A549 treated with CpdA at 1 μM for 4 hours (cell line): ENCODE results near the gene UBE2E1. TPM values are rescaled to one million over a fixed set of nuclear protein-coding genes. Genes with fewer than 3 reads are reported as not detected.

Experiments
- total RNA-seq: library from RNA; stranded (reverse); fragments of 200-300 nt; extraction: Qiagen RNA extraction; gene quantifications from 5 replicates; pipeline ENCODE4 v1.2.3, GENCODE V29; 2022; ENCODE audit warnings: low read depth

UBE2E1 gene
- total RNA-seq = 84.9 to 105 TPM (median 96.6 TPM) in 5 replicates

DNA sequence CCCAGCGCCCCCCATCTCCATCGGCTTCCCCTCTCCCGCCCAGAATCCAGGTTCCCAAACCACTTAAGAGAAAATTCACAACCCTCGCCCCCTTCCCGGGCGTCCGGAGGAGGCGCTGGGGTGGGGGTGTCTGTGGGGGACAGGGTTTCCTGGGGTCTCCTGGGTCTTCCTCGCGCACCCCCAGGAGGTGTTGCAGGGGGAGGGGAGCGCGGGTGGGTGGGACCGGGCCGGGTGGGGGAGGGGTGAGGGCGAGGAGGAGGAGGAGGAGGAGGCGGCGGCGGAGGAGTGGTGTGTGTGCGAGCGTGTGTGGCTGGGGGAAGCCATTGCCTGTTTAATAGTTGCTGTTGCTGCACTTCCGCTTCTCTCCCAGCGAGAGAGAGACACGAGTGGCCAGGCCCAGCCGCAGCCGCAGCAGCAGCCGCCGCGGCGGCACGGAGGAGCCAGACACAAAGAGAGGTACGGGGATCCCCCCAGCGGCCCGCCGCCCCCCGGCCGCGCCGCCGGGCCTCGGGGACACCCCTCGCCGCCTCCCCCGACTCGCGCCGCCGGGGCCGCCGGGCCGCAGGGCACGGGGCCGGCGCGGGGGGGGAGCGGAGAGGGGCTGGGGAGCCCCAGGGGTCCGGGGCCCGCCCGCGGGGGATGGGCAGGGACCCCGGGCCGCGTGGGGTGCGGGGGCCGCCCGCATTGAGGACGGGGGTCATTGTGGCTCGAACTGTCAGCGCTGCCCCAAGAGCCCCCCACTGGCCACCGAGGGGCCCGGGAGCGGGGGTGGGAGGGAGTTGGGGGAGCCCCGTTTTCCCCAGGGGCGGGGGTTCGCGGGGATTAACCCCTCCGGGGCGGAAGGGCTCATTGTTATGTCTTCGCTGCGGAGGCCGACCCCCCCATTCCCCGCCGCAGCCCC lies at the start of gene UBE2E1:
Gene UBE2E1, plus strand, starts transcription at position 323 of the 901 bp plus-strand sequence. CDS start 1,315 bp downstream, outside the sequence.

DNA sequence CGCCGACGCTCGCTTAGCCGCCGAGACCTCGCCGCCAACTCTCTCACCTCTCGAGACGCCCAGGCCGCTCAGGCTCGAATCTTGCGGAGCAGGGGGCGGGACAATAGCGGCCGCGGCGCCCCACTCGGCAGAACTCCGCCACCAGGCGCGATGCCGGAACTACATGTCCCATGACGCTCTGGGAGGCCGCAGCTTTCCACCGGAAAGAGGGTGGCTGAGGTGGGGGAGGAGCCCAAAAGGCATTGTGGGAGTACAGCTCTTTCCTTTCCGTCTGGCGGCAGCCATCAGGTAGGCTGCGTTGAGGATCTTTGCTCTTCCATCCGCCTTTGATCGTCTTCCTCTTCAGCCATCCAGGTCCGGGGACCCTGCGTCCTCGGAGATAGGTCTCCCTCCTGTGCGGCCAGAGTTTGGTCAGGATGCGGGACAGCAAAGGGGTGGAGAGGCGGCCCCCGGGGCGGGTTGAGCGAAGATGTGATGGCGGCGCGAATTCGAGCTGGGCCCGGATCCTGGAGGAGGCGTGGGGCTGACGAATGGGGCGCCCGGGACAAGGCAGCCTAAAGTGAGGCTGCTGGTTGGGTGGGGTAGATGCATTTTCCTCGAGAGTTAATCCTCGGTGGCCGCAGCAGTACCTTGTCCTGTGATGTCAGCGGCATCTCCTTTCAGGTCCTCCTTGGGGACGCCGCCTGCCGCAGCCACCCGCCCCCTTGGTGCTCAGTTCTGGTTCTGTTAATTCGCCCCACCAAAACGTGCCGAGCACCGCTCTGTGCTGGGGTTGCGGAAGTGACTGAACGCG lies 111.3 kb downstream of the UBE2E1 start, which contains the start of the genes NKIRAS1 and RPL15:
Gene NKIRAS1, minus strand, starts transcription at position 105 of the 793 bp plus-strand sequence. CDS start 6,086 bp downstream, outside the sequence.
Gene RPL15, plus strand, starts transcription at position 247 of the 793 bp plus-strand sequence. CDS start 728 bp downstream, outside the sequence.

Other genes starting within 250 kb of the UBE2E1 start
- 8.0 to 10.1 TPM (median 9.0 TPM) in 5 replicates for gene NKIRAS1, start 111.0 kb downstream of the UBE2E1 start, total RNA-seq
- gene RPL15, start 111.2 kb downstream of the UBE2E1 start, total RNA-seq = 2,891 to 3,200 TPM (median 2,993 TPM) in 5 replicates
- gene NR1D2, start 139.3 kb downstream of the UBE2E1 start, total RNA-seq = 5.6 to 7.1 TPM (median 5.9 TPM) in 5 replicates